Neural crest cell (in vitro differentiated cells): Measurements from ENCODE around the gene CCN5. TPM values are rescaled to one million over a fixed set of nuclear protein-coding genes. Genes with fewer than 3 reads are reported as not detected.

Source experiments
- DNase-seq: peaks from one replicate; pipeline ENCODE4 v3.0.0; 2021; ENCODE audit warnings: low read depth, mixed read lengths, low spot score
- H3K27ac Mint-ChIP-seq: one replicate; pipeline ENCODE4 v1.8.0; 2021; ENCODE audit warnings: mild to moderate bottlenecking, mixed read lengths; ENCODE audit not compliant: unreplicated experiment
- H3K27me3 Mint-ChIP-seq: 2 replicates; pipeline ENCODE4 v1.8.0; 2021; ENCODE audit warnings: low read depth, mild to moderate bottlenecking, mixed read lengths
- H3K36me3 Mint-ChIP-seq: 2 replicates; pipeline ENCODE4 v1.8.0; 2021; ENCODE audit warnings: low read depth, mild to moderate bottlenecking, mixed read lengths
- H3K4me1 Mint-ChIP-seq: 2 replicates; pipeline ENCODE4 v1.8.0; 2021; ENCODE audit warnings: mixed read lengths
- H3K4me3 Mint-ChIP-seq: one replicate; pipeline ENCODE4 v1.8.0; 2021; ENCODE audit warnings: mild to moderate bottlenecking, mixed read lengths
- H3K9me3 Mint-ChIP-seq: 2 replicates; pipeline ENCODE4 v1.8.0; 2021; ENCODE audit warnings: mixed read lengths
- total RNA-seq: library from RNA; stranded (reverse); gene quantifications from 2 replicates; pipeline ENCODE4 v1.2.1, GENCODE V29; 2021
- TF ChIP-seq, protein P1 (sequence below): fragments of 200-600 bp; sonication (generic); conservative IDR thresholded peaks from 2 replicates; pipeline ENCODE4 v1.5.0; 2021; ENCODE audit warnings: antibody characterized with exemption, mild to moderate bottlenecking

The CCN5 gene
- total RNA-seq, 1 donor from 2014 or later, result not detected

DNA sequence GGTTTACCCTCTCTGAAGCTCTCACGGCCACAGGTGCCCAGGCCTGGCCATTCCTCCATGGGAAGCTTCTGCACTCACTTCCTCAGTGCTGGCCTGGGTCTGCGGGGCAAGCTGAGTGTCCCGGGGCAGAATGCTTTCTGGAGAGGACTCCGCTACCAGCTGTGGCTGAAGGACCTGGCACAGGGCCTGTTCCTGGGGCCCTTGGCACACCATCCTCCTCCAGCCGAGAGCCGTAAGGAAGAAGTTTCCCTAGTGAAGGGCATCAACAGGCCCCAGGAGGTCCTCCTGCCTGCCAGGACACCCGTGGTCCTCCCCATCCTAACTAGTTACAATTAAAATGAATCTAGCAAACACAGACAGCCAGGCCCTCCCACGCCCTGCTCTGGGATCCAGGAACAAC is 16.5 kb downstream of the CCN5 start:
- H3K4me3 Mint-ChIP-seq, result no peak overlapping the region
- H3K9me3 Mint-ChIP-seq, result peaks cover 4% of the 10 kb centered on the region
- H3K4me1 Mint-ChIP-seq, result peaks cover 11% of the 10 kb centered on the region
- no peak for DNase-seq
- TF ChIP-seq, protein P1, sequence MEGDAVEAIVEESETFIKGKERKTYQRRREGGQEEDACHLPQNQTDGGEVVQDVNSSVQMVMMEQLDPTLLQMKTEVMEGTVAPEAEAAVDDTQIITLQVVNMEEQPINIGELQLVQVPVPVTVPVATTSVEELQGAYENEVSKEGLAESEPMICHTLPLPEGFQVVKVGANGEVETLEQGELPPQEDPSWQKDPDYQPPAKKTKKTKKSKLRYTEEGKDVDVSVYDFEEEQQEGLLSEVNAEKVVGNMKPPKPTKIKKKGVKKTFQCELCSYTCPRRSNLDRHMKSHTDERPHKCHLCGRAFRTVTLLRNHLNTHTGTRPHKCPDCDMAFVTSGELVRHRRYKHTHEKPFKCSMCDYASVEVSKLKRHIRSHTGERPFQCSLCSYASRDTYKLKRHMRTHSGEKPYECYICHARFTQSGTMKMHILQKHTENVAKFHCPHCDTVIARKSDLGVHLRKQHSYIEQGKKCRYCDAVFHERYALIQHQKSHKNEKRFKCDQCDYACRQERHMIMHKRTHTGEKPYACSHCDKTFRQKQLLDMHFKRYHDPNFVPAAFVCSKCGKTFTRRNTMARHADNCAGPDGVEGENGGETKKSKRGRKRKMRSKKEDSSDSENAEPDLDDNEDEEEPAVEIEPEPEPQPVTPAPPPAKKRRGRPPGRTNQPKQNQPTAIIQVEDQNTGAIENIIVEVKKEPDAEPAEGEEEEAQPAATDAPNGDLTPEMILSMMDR, result no peak
- peaks cover 4% of the 10 kb centered on the region for H3K27me3 Mint-ChIP-seq
- no peaks in the 10 kb centered on the region for H3K36me3 Mint-ChIP-seq
- H3K27ac Mint-ChIP-seq, result no peak overlapping the region

DNA sequence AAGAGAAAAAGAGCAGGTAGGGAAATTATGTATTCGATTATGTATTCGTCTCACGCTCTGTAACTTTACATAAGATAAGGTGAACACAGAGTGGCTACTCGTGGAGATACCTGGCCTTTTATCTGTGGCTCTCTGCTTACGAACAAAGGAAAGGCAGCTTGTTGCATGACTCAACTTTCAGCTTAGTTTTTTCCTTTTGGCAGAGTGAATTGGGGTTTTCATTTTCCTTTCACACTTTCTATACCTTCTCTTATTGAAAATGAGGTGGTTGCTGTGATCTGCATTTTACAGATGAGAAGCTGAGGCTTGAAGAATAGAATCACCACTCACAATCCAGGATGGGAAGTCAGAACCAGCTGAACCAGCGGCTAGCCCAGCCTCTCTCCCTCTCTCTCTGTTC is 17.2 kb downstream of the CCN5 start:
- no peak overlapping the region for H3K27ac Mint-ChIP-seq
- H3K4me3 Mint-ChIP-seq, result no peak overlapping the region
- DNase-seq, result no peak
- H3K27me3 Mint-ChIP-seq, result peaks cover 4% of the 10 kb centered on the region
- peaks cover 11% of the 10 kb centered on the region for H3K4me1 Mint-ChIP-seq
- H3K36me3 Mint-ChIP-seq, result no peaks in the 10 kb centered on the region
- H3K9me3 Mint-ChIP-seq, result peaks cover 6% of the 10 kb centered on the region
- TF ChIP-seq, protein P1, result no peak

DNA sequence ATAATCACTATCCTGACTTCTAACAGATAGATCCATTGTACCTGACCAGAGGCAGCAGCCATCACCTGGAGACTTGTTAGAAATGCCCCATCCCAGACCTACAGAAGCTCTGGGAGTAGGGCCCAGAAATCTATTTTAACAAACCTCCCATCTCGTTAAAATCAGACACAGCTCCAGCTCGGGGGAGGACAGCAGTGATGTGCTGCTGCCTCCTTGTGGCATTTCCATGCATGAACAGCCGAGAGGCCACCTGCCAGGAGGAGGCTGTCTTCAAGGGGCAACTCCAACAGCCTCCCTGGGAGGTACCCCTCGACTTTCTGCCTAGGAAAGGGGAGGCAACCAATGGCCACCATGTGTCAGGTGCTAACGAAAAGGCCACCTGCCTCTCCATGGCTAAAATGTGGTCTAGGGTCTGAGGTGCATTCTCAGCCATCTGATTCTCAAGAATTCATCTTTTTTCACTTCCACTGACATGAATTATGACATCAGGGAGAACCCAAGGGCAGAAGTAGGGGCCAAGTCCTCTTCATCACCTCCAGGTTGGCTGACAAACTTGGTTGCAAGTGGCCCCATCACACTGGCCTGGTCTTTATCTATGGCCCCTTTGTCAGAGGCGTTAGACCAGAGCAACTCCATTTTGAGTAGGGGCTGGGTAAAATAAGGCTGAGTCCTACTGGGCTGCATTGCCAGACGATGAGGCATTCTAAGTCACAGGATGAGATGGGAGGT is 18.3 kb downstream of the CCN5 start:
- Mint-ChIP-seq H3K36me3 (no peaks in the 10 kb centered on the region), H3K4me1 (peaks cover 12% of the 10 kb centered on the region), H3K27me3 (peaks cover 4% of the 10 kb centered on the region), H3K9me3 (peaks cover 8% of the 10 kb centered on the region), H3K4me3 (no peak overlapping the region), H3K27ac (no peak overlapping the region)
- TF ChIP-seq, protein P1, result peak; percentile 80
- peak; percentile 48 for DNase-seq

DNA sequence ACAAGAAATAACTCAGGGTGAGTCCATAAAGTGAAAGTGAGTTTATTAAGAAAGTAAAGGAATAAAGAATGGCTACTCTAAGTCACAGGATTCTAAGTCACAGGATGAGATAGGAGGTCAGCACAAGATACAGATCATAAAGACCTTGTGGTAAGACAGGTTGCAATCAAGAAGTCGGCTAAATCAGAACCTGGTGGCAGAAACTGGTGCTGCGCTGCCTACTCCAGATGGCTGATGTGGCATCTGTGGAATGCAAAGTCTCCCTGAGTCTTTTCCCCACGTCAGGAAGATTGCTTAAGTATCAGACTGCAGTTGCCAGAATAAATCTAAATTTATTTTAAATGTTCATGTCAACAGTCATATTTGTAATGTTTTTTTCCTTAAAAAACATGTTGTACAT is 19.8 kb downstream of the CCN5 start:
- DNase-seq, result no peak
- Mint-ChIP-seq H3K27ac (no peak overlapping the region), H3K4me3 (no peak overlapping the region), H3K4me1 (peaks cover 16% of the 10 kb centered on the region), H3K9me3 (peaks cover 11% of the 10 kb centered on the region), H3K27me3 (peaks cover 8% of the 10 kb centered on the region), H3K36me3 (no peaks in the 10 kb centered on the region)
- TF ChIP-seq, protein P1, result no peak

DNA sequence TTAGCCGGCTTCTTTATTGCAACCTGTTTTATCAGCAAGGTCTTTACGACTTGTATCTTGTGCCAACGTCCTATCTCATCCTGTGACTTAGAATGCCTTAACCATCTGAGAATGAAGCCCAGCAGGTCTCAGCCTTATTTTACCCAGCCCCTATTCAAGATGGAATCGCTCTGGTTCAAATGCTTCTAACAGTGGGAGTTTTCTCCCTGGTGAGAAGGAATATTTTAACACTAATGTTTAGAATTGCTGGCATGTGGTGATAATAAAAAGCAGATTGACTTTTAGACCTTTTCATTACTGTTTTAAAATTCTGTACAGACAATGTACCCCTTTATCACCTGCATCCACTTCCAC is 20.6 kb downstream of the CCN5 start:
- no peak for DNase-seq
- TF ChIP-seq, protein P1, result no peak
- Mint-ChIP-seq H3K27ac (no peak overlapping the region), H3K27me3 (peaks cover 14% of the 10 kb centered on the region), H3K4me3 (no peak overlapping the region), H3K36me3 (no peaks in the 10 kb centered on the region), H3K4me1 (peaks cover 16% of the 10 kb centered on the region), H3K9me3 (peaks cover 11% of the 10 kb centered on the region)
